Activated CD4-positive, alpha-beta T cell treated with anti-CD3 and anti-CD28 coated beads for 24 hours (primary cell): ENCODE data around the gene CEL.
"Not testable (repeated sequence)": the region's sequence is repeated elsewhere in the genome, so short reads cannot be mapped to it uniquely, and the experiment has no call there.

Source experiments
- DNase-seq, 2 donors: peaks; one replicate each; pipeline ENCODE4 v3.0.0-alpha.2; 2020; ENCODE audit warnings: low read depth in 2 of 2

CEL gene

GRCh38 chr9:133086212-133086860, 24.6 kb downstream of the CEL start:
- DNase-seq = not testable (repeated sequence)

GRCh38 chr9:133086894-133087293, 25.1 kb downstream of the CEL start:
- DNase-seq = no peak

DNA sequence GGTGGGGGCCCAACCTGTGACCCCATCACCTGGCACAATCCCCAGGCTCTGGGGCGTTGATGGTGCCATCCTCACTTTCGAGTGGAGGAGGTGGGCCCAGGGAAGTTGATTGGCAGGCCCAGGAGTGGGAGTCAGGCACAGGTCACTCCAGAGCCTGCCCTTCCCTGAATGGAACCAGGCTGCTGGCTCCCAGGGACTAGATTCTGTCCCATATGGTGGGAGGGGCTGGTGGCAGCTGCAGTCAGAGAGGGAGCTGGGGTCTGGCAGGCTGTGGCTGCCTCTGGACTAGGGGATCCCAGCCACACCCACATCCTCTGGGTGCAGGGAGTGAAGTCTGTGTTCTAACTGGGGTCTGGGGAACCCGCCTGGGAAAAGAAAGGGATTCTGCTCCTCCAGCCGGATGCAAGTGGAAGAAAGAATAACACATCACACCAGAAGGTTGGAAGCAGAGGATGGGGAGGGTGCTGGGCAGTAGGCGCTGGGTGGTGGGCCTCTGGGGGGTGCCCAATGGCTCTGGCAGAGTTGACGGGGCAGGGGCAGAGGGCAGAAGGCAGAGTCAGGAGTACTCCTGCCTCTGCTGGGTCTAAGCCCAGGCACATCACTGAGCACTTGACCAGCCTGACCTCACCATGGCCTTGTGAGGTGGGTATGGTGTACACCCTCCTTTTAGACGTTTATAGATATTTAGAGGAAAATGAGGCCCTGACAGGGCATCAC, 25.8 kb downstream of the CEL start:
- no peak for DNase-seq

GRCh38 chr9:133088146-133088750, 26.5 kb downstream of the CEL start:
- DNase-seq = no peak

DNA sequence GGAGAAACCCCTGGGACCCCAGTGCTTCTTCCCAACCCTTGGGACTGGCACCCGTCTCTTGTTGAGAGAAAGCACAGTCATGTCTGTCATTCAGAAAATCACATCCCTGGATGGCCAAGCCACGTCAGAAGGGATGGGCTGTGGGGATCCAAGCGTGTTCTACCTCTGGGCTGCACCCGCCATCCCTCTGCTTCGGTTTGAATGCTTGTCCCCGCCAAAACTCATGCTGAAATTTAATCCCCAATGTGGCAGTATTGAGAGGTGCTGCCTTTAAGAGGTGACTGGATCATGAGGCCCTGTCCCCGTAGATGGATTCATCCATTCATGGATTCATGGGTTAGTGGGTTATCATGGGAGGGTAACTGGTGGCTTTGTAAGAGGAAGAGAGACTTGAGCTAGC, 27.0 kb downstream of the CEL start:
- DNase-seq = no peak

DNA sequence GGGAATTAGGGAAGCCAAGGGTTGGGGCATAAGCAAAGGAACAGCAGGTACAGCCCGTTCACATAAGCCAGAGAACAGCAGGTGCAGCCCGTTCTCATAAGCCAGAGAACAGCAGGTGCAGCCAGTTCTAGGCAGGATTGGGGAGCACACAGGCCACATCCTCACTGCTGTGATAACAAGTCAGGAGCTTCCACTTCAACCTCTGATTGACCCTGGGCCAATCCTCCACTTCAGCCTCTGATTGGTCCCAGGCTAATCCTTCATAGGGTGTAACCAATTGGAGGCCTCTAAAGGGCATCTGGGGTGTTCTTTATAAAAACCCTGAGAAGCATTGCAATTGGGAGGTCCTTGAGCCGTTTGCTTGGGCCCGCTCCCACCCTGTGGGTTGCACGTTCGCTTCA, 27.5 kb downstream of the CEL start:
- DNase-seq = no peak

- no peak for DNase-seq
Observed at GRCh38 chr9:133090187-133090586, 28.4 kb downstream of the CEL start.

DNA sequence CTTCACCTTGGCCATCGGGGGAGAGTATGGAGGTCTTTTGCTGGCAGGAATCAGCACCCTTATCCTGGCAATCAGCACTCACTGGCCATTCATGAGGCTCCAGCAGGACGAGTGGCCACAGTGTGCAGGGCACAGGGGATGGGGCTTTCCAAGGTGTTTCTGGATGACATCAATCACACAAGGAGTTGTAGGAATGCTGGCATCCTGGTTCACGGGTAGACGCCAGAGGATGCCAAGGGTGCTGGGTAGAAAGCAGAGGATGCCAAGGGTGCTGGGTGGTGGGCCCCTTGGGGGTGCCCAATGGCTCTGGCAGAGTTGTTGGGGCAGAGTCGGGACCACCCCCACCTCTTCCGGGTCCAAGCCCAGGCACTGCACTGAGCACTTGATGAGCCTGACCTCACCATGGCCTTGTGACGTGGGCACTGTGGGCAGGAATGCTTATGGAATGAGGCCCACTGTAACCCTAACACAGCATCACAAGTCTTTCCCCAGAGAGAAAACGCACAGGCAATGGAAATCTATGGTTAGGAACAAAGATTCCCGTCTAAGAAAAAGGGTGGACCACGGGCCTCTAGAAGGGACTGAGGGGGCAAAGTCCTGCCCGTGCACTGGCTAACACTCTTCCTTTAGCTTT, 29.1 kb downstream of the CEL start:
- DNase-seq = no peak

GRCh38 chr9:133094351-133094750, 32.6 kb downstream of the CEL start:
- DNase-seq = not testable (repeated sequence)

DNA sequence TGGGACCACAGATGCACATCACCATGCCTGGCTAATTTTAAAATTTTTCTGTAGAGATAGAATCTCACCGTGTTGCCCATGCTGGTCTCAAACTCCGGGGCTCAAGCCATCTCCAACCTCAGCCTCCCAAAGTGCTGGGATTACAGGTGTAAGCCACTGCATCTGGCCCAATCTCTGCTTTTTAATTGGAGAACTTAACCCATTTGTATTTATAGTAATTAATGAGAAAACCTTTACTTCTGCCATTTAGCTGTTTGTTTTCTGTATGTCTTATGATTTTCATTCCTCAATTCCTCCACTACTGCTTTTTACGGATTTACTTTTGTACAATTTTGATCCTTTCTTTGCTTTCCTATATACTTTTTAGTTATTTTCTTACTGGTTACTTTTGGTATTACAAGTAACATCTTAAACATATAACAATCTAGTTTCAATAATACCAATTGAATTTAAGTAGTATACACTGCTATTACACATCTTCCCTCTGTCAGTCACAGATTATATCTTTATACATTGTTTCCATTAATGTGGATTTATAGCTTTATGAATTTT, 33.1 kb downstream of the CEL start:
- DNase-seq = no peak

- DNase-seq = no peak
Observed at GRCh38 chr9:133098104-133098754, 36.4 kb downstream of the CEL start.

DNA sequence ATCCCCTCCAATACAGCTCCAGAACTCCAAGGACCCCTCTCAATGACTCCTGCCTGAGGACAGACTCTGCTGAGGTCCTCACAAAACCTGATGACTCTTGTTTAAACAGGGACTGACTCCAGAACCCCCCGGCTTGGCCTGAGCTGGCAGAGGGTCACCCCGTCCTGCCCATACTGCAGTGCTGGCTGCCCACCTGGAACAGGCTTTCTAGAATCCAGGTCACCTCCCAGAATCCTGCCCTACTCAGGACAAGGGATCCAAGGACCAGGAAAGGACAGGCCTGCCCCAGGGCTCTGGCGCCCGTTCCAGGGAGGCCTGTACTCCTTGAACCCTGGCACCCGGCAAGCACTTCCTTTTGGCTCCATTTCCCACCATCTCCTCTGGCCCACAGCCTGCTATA, 37.1 kb downstream of the CEL start:
- DNase-seq = no peak

- no peak for DNase-seq
Observed at GRCh38 chr9:133099726-133100505, 38.1 kb downstream of the CEL start.

DNA sequence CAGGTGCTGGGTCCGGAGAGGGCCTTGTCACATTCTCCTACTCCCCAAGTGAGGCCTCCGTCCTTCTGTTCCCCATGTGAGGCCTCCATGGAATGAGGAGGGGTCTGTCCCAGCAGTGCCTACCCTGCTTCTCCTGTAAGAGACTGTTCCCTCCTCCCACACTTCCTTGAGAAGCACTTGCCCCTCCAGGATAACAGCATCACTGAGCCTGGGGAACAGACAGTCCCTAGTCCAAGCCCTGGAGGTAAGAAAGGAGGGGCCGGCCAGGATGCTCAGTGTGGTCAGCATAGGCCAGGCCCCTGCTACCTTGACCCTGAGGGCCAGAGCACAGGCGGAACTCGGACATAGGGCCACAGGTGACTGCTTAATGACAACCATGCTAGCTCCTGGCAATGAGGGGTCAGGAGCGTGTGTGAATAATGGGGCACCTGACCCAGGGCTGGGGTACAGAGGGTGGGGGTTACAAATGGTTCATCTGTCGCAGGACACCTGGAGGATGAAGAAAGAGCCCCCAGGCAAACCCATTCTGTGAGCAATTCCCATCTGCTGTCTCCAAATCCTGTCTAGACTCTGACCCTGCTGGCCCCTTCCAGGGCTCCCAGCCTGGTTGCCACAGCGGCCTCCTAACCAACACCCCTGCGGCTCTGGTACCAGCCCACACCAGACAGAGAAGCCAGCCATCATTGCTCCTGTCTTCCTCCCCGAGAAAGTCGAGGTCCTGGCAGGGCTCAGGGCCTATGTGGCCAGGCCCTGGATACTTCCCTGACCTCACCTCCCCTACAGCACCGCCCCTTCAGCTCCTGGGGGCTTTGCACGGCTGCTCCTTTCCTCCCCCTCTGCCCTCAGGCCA, 39.0 kb downstream of the CEL start:
- DNase-seq = no peak

GRCh38 chr9:133101356-133102189, 39.8 kb downstream of the CEL start:
- no peak for DNase-seq

- DNase-seq = no peak
Observed at GRCh38 chr9:133102190-133103021, 40.6 kb downstream of the CEL start.

GRCh38 chr9:133103183-133103986, 41.6 kb downstream of the CEL start:
- DNase-seq = peak in 1 of 2 donors; percentile 21
